Measurements from ENCODE around the gene MED22.

MED22 gene

DNA sequence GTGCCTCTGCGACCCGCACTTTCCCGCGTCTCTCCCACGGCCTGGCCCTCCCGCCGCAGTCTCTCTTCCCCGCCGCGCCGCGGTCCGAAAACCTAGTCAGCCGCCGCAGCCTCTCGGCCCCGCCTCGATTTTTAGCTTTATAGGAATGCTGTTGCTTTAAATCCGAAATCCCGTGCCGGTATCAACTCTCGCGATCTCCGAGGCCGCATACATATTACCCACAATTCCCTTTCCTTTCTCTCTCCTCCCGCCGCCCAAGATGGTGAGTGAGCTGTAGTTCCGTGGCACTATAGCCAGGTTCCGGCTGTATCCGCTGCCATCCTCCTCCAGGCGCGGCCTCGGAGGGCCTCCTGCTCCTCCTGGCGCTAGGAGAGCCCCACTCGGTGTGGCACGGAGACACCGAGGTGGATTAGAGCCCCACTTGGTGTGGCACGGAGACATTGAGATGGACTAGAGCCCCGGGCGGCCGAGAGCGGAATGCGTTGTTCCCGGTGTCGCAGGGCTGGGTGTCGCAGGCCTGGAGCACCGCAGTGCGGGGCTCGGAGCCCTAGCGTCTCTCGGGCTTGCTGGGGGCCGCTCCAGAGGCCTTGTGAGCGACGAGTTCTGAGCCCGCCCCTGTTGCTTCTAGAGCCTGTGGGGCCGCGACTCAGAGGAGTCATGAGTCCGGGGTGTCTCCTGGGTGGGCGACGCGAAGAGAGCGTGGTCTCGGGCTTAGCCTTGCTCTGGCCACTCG lies at the start of gene MED22, which contains the start of gene RPL7A (continued):
- TF ChIP-seq, protein P1, sequence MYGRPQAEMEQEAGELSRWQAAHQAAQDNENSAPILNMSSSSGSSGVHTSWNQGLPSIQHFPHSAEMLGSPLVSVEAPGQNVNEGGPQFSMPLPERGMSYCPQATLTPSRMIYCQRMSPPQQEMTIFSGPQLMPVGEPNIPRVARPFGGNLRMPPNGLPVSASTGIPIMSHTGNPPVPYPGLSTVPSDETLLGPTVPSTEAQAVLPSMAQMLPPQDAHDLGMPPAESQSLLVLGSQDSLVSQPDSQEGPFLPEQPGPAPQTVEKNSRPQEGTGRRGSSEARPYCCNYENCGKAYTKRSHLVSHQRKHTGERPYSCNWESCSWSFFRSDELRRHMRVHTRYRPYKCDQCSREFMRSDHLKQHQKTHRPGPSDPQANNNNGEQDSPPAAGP (tag by site-specific recombination; IDR thresholded peaks at IDR 0.05), result peak; percentile 93; the same call in 1 of the 2 replicates
- TF ChIP-seq ZNF112 (tag by site-specific recombination; IDR thresholded peaks at IDR 0.05) (no peak), ZNF311 (tag by site-specific recombination; IDR thresholded peaks at IDR 0.05; ENCODE audit: borderline replicate concordance) (no peak), KLF8 (tag by site-specific recombination; IDR thresholded peaks at IDR 0.05) (peak; percentile 92), ZNF433 (tag by site-specific recombination; IDR thresholded peaks at IDR 0.05; ENCODE audit: low read depth) (no peak), ZNF747 (tag by site-specific recombination; IDR thresholded peaks at IDR 0.05) (no peak), ZNF266 (tag by site-specific recombination; IDR thresholded peaks at IDR 0.05; ENCODE audit: low read depth) (no peak), YY1 (tag by site-specific recombination; IDR thresholded peaks at IDR 0.05) (peak; percentile 96), ZNF223 (tag by site-specific recombination; IDR thresholded peaks at IDR 0.05) (no peak), SP3 (tag by site-specific recombination; IDR thresholded peaks at IDR 0.05) (peak; percentile 75), KLF16 (tag by site-specific recombination; IDR thresholded peaks at IDR 0.05) (peak; percentile 84), ZEB2 (tag by site-specific recombination; IDR thresholded peaks at IDR 0.05) (no peak; the same call in 1 of the 2 replicates), ZNF660 (tag by site-specific recombination; IDR thresholded peaks at IDR 0.05) (peak; percentile 69; the same call in 1 of the 2 replicates), ZNF510 (tag by site-specific recombination; IDR thresholded peaks at IDR 0.05; ENCODE audit: insufficient replicate concordance) (no peak), OVOL3 (tag by site-specific recombination; IDR thresholded peaks at IDR 0.05) (0 out of 2 replicates have a peak, but pooled peaks have one; percentile 39), ZNF529 (tag by site-specific recombination; IDR thresholded peaks at IDR 0.05; ENCODE audit: insufficient replicate concordance) (no peak), MYNN (tag by site-specific recombination; IDR thresholded peaks at IDR 0.05; ENCODE audit: borderline replicate concordance) (no peak), EGR2 (tag by site-specific recombination; IDR thresholded peaks at IDR 0.05; ENCODE audit: low read depth) (no peak), ZNF558 (tag by site-specific recombination; IDR thresholded peaks at IDR 0.05) (no peak), OSR2 (tag by site-specific recombination; IDR thresholded peaks at IDR 0.05) (no peak), ZSCAN30 (tag by site-specific recombination; IDR thresholded peaks at IDR 0.05) (peak; percentile 90), ZNF791 (tag by site-specific recombination; IDR thresholded peaks at IDR 0.05) (no peak)
- TF ChIP-seq, protein P2, sequence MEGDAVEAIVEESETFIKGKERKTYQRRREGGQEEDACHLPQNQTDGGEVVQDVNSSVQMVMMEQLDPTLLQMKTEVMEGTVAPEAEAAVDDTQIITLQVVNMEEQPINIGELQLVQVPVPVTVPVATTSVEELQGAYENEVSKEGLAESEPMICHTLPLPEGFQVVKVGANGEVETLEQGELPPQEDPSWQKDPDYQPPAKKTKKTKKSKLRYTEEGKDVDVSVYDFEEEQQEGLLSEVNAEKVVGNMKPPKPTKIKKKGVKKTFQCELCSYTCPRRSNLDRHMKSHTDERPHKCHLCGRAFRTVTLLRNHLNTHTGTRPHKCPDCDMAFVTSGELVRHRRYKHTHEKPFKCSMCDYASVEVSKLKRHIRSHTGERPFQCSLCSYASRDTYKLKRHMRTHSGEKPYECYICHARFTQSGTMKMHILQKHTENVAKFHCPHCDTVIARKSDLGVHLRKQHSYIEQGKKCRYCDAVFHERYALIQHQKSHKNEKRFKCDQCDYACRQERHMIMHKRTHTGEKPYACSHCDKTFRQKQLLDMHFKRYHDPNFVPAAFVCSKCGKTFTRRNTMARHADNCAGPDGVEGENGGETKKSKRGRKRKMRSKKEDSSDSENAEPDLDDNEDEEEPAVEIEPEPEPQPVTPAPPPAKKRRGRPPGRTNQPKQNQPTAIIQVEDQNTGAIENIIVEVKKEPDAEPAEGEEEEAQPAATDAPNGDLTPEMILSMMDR (tag by site-specific recombination; IDR thresholded peaks at IDR 0.05), result peak; percentile 58; the same call in 1 of the 2 replicates
- TF ChIP-seq, protein P3, sequence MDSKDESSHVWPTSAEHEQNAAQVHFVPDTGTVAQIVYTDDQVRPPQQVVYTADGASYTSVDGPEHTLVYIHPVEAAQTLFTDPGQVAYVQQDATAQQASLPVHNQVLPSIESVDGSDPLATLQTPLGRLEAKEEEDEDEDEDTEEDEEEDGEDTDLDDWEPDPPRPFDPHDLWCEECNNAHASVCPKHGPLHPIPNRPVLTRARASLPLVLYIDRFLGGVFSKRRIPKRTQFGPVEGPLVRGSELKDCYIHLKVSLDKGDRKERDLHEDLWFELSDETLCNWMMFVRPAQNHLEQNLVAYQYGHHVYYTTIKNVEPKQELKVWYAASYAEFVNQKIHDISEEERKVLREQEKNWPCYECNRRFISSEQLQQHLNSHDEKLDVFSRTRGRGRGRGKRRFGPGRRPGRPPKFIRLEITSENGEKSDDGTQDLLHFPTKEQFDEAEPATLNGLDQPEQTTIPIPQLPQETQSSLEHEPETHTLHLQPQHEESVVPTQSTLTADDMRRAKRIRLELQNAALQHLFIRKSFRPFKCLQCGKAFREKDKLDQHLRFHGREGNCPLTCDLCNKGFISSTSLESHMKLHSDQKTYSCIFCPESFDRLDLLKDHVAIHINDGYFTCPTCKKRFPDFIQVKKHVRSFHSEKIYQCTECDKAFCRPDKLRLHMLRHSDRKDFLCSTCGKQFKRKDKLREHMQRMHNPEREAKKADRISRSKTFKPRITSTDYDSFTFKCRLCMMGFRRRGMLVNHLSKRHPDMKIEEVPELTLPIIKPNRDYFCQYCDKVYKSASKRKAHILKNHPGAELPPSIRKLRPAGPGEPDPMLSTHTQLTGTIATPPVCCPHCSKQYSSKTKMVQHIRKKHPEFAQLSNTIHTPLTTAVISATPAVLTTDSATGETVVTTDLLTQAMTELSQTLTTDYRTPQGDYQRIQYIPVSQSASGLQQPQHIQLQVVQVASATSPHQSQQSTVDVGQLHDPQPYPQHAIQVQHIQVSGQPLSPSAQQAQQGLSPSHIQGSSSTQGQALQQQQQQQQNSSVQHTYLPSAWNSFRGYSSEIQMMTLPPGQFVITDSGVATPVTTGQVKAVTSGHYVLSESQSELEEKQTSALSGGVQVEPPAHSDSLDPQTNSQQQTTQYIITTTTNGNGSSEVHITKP (tag by site-specific recombination; IDR thresholded peaks at IDR 0.05), result no peak
- TF ChIP-seq, protein P4, sequence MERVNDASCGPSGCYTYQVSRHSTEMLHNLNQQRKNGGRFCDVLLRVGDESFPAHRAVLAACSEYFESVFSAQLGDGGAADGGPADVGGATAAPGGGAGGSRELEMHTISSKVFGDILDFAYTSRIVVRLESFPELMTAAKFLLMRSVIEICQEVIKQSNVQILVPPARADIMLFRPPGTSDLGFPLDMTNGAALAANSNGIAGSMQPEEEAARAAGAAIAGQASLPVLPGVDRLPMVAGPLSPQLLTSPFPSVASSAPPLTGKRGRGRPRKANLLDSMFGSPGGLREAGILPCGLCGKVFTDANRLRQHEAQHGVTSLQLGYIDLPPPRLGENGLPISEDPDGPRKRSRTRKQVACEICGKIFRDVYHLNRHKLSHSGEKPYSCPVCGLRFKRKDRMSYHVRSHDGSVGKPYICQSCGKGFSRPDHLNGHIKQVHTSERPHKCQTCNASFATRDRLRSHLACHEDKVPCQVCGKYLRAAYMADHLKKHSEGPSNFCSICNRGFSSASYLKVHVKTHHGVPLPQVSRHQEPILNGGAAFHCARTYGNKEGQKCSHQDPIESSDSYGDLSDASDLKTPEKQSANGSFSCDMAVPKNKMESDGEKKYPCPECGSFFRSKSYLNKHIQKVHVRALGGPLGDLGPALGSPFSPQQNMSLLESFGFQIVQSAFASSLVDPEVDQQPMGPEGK (tag by site-specific recombination; IDR thresholded peaks at IDR 0.05), result no peak
- TF ChIP-seq, protein P5, sequence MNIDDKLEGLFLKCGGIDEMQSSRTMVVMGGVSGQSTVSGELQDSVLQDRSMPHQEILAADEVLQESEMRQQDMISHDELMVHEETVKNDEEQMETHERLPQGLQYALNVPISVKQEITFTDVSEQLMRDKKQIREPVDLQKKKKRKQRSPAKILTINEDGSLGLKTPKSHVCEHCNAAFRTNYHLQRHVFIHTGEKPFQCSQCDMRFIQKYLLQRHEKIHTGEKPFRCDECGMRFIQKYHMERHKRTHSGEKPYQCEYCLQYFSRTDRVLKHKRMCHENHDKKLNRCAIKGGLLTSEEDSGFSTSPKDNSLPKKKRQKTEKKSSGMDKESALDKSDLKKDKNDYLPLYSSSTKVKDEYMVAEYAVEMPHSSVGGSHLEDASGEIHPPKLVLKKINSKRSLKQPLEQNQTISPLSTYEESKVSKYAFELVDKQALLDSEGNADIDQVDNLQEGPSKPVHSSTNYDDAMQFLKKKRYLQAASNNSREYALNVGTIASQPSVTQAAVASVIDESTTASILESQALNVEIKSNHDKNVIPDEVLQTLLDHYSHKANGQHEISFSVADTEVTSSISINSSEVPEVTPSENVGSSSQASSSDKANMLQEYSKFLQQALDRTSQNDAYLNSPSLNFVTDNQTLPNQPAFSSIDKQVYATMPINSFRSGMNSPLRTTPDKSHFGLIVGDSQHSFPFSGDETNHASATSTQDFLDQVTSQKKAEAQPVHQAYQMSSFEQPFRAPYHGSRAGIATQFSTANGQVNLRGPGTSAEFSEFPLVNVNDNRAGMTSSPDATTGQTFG (tag by site-specific recombination; IDR thresholded peaks at IDR 0.05; ENCODE audit: borderline replicate concordance), result no peak
- TF ChIP-seq, protein P6, sequence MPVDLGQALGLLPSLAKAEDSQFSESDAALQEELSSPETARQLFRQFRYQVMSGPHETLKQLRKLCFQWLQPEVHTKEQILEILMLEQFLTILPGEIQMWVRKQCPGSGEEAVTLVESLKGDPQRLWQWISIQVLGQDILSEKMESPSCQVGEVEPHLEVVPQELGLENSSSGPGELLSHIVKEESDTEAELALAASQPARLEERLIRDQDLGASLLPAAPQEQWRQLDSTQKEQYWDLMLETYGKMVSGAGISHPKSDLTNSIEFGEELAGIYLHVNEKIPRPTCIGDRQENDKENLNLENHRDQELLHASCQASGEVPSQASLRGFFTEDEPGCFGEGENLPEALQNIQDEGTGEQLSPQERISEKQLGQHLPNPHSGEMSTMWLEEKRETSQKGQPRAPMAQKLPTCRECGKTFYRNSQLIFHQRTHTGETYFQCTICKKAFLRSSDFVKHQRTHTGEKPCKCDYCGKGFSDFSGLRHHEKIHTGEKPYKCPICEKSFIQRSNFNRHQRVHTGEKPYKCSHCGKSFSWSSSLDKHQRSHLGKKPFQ (tag by site-specific recombination; IDR thresholded peaks at IDR 0.05), result 0 out of 2 replicates have a peak, but pooled peaks have one; percentile 20

All from HEK293 (cell line).